GM23248 (cell line): Measurements from ENCODE around the gene ADAT1.

Experiments
- EZH2 ChIP-seq: fragments of 200-600 bp; sonication (generic); IDR thresholded peaks from 2 replicates; pipeline ENCODE4 v1.6.1; 2018; ENCODE audit warnings: antibody characterized with exemption, mild to moderate bottlenecking; ENCODE audit not compliant: insufficient read depth, poor library complexity, severe bottlenecking
- EZH2phosphoT487 ChIP-seq: fragments of 200-600 bp; sonication (generic); IDR thresholded peaks from 2 replicates; pipeline ENCODE4 v1.6.1; 2018; ENCODE audit warnings: antibody characterized with exemption, moderate library complexity, mild to moderate bottlenecking, low read depth; ENCODE audit not compliant: insufficient read depth

GRCh38 chr16:75667503-75667902 is 44.4 kb upstream of the ADAT1 start:
- TF ChIP-seq EZH2, result no peak
- no peak for TF ChIP-seq EZH2phosphoT487
